CD4-positive, alpha-beta T cell treated with Interleukin-21 for 1 hour (primary cell): Measurements from ENCODE around the gene NPIPB6.
"Not testable (repeated sequence)": the region's sequence is repeated elsewhere in the genome, so short reads cannot be mapped to it uniquely, and the experiment has no call there.

Experiments used
- DNase-seq: peaks from one replicate; pipeline ENCODE4 v3.0.0-alpha.2; 2020

NPIPB6 gene

GRCh38 chr16:28363408-28363807 is at the start of gene NPIPB6:
Gene NPIPB6, minus strand, starts transcription at chr16:28363508. Its CDS starts 686 bp downstream, at chr16:28362822.
- DNase-seq, result not testable (repeated sequence)

GRCh38 chr16:28403220-28404072 is 40.1 kb upstream of the NPIPB6 start, which contains the start of gene EIF3CL:
Gene EIF3CL, minus strand, starts transcription at chr16:28403841. Its CDS starts 223 bp downstream, at chr16:28403618.
- not testable (repeated sequence) for DNase-seq

GRCh38 chr16:28392054-28392453 is 28.7 kb upstream of the NPIPB6 start:
- DNase-seq, result not testable (repeated sequence)

GRCh38 chr16:28382177-28382867 is 19.0 kb upstream of the NPIPB6 start:
- DNase-seq, result not testable (repeated sequence)

GRCh38 chr16:28377822-28378221 is 14.5 kb upstream of the NPIPB6 start:
- DNase-seq, result not testable (repeated sequence)

- DNase-seq, result not testable (repeated sequence)
These were observed 13.9 kb upstream of the NPIPB6 start for GRCh38 chr16:28377108-28377625.

- DNase-seq, result peak; percentile 18
These were observed 11.8 kb upstream of the NPIPB6 start for GRCh38 chr16:28375115-28375514.

- DNase-seq, result not testable (repeated sequence)
These were observed 11.0 kb upstream of the NPIPB6 start for GRCh38 chr16:28374281-28374680.

- DNase-seq, result not testable (repeated sequence)
These were observed 4.6 kb upstream of the NPIPB6 start for GRCh38 chr16:28367926-28368325.

GRCh38 chr16:28364268-28365173 is 1.2 kb upstream of the NPIPB6 start:
- peak; percentile 19 for DNase-seq

- not testable (repeated sequence) for DNase-seq
These were observed 708 bp downstream of the NPIPB6 start for GRCh38 chr16:28362600-28362999.

GRCh38 chr16:28338230-28338629 is 25.1 kb downstream of the NPIPB6 start:
- not testable (repeated sequence) for DNase-seq

- not testable (repeated sequence) for DNase-seq
These were observed 26.2 kb downstream of the NPIPB6 start for GRCh38 chr16:28336940-28337710.

- DNase-seq, result not testable (repeated sequence)
These were observed 27.6 kb downstream of the NPIPB6 start for GRCh38 chr16:28335678-28336077.

GRCh38 chr16:28332632-28333031 is 30.7 kb downstream of the NPIPB6 start:
- not testable (repeated sequence) for DNase-seq

GRCh38 chr16:28330981-28331380 is 32.3 kb downstream of the NPIPB6 start:
- DNase-seq, result not testable (repeated sequence)

GRCh38 chr16:28330232-28330631 is 33.1 kb downstream of the NPIPB6 start:
- not testable (repeated sequence) for DNase-seq

- peak; percentile 62 for DNase-seq
These were observed 36.3 kb downstream of the NPIPB6 start for GRCh38 chr16:28326881-28327610.

- no peak for DNase-seq
These were observed 38.4 kb downstream of the NPIPB6 start for GRCh38 chr16:28324887-28325279.

GRCh38 chr16:28324235-28324886 is 38.9 kb downstream of the NPIPB6 start:
- no peak for DNase-seq
